ENCODE results near the gene RPRML.

DNA sequence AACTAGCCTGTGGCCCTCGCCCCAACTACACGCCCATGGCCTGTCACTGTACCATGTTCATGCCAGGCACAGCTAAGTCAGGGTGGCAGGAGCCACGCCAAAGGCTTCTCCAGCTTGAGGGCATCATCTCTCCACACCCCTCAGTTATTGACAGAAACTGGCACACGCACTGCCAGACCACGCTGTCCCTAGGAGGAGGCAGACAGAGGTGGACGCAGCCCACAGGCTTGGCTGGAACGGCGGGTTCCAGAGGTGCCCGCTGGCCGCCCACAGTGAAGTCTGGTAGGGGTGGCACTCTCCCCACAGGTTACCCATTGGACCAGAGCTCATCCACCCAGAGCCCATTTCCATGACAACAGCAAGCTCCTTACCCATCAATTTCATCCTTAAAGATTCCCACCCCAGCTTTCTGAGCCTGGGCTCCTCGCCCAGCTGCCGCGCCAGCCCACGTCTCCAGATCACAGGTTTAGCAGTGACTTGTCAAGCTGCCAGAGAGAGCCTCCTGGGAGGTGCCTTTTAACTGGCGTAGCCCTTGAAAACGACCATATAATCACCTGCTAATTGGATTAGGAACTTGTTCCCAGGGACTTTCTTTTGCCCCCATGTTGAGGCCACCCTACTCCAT, 27.9 kb downstream of the RPRML start:
- TF ChIP-seq CHD2 (IDR thresholded peaks at IDR 0.05; ENCODE audit: low read length, partially characterized antibody) (no peak), PHF8 (IDR thresholded peaks at IDR 0.05; ENCODE audit: borderline replicate concordance, low read depth) (no peak), POLR2A (IDR thresholded peaks at IDR 0.05; ENCODE audit: low read length) (no peak), JUN (IDR thresholded peaks at IDR 0.05) (no peak), CBX2 (IDR thresholded peaks at IDR 0.05; ENCODE audit: borderline replicate concordance, low read depth) (no peak), CTCF (IDR thresholded peaks at IDR 0.05) (no peak), RFX5 (IDR thresholded peaks at IDR 0.05) (no peak), POLR2AphosphoS2 (conservative IDR thresholded peaks at IDR 0.05; ENCODE audit: low read length) (no peak), CEBPB (IDR thresholded peaks at IDR 0.05) (no peak), MAX (IDR thresholded peaks at IDR 0.05) (no peak), RCOR1 (IDR thresholded peaks at IDR 0.05; ENCODE audit: low read depth, low read length) (no peak), BHLHE40 (IDR thresholded peaks at IDR 0.05; ENCODE audit: low read depth, low read length) (no peak), USF2 (IDR thresholded peaks at IDR 0.05) (no peak)
- TF ChIP-seq, protein P1, sequence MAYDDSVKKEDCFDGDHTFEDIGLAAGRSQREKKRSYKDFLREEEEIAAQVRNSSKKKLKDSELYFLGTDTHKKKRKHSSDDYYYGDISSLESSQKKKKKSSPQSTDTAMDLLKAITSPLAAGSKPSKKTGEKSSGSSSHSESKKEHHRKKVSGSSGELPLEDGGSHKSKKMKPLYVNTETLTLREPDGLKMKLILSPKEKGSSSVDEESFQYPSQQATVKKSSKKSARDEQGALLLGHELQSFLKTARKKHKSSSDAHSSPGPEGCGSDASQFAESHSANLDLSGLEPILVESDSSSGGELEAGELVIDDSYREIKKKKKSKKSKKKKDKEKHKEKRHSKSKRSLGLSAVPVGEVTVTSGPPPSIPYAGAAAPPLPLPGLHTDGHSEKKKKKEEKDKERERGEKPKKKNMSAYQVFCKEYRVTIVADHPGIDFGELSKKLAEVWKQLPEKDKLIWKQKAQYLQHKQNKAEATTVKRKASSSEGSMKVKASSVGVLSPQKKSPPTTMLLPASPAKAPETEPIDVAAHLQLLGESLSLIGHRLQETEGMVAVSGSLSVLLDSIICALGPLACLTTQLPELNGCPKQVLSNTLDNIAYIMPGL (CRISPR knock-in tag; IDR thresholded peaks at IDR 0.05; ENCODE audit: borderline replicate concordance) = no peak

Data from A549 (cell line).